Retinal pigment epithelial cell (primary cell): ENCODE measurements around the gene ITGA6.

ENCODE experiments used
- DNase-seq: peaks from one replicate; pipeline ENCODE4 v3.0.0-alpha.2; 2010; ENCODE audit warnings: low read depth
- H3K4me3 ChIP-seq: 2 replicates; pipeline ENCODE4 v1.5.1; 2011; ENCODE audit warnings: mild to moderate bottlenecking, low read length, control low read depth, moderate library complexity
- CTCF ChIP-seq: conservative IDR thresholded peaks from 2 replicates; pipeline ENCODE4 v1.5.1; 2011; ENCODE audit warnings: low read depth, low read length, control low read depth, inconsistent platforms

ITGA6 gene

GRCh38 chr2:172449911-172450550 is 22.6 kb downstream of the ITGA6 start:
- no peak for TF ChIP-seq CTCF
- no peak for DNase-seq
- H3K4me3 ChIP-seq = no peak overlapping the region

- no peak for DNase-seq
- no peak for TF ChIP-seq CTCF
- H3K4me3 ChIP-seq = no peak overlapping the region
Observed at GRCh38 chr2:172451923-172452322, 24.5 kb downstream of the ITGA6 start.

- TF ChIP-seq CTCF = no peak
- no peak overlapping the region for H3K4me3 ChIP-seq
- no peak for DNase-seq
Observed at GRCh38 chr2:172452845-172453244, 25.5 kb downstream of the ITGA6 start.

- H3K4me3 ChIP-seq = no peak overlapping the region
- TF ChIP-seq CTCF = no peak
- no peak for DNase-seq
Observed at GRCh38 chr2:172454404-172455120, 27.2 kb downstream of the ITGA6 start.

- no peak for TF ChIP-seq CTCF
- no peak overlapping the region for H3K4me3 ChIP-seq
- DNase-seq = no peak
Observed at GRCh38 chr2:172455121-172455515, 27.7 kb downstream of the ITGA6 start.

GRCh38 chr2:172456002-172456401 is 28.6 kb downstream of the ITGA6 start:
- H3K4me3 ChIP-seq = no peak overlapping the region
- no peak for DNase-seq
- TF ChIP-seq CTCF = no peak

GRCh38 chr2:172457536-172457935 is 30.1 kb downstream of the ITGA6 start:
- TF ChIP-seq CTCF = no peak
- no peak overlapping the region for H3K4me3 ChIP-seq
- DNase-seq = no peak
